Measurements from ENCODE around the gene PELI3. TPM values are rescaled to one million over a fixed set of nuclear protein-coding genes. Genes with fewer than 3 reads are reported as not detected.

The PELI3 gene, protein sequence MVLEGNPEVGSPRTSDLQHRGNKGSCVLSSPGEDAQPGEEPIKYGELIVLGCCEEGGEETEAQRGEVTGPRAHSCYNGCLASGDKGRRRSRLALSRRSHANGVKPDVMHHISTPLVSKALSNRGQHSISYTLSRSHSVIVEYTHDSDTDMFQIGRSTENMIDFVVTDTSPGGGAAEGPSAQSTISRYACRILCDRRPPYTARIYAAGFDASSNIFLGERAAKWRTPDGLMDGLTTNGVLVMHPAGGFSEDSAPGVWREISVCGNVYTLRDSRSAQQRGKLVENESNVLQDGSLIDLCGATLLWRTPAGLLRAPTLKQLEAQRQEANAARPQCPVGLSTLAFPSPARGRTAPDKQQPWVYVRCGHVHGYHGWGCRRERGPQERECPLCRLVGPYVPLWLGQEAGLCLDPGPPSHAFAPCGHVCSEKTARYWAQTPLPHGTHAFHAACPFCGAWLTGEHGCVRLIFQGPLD
- total RNA-seq: 15.6 and 17.0 TPM in 2 replicates
- total RNA-seq (2013): 7.1 TPM
- 2.9 and 3.2 TPM in 2 replicates for polyA plus RNA-seq
- 8.6 and 14.3 TPM in 2 replicates for polyA minus RNA-seq

DNA sequence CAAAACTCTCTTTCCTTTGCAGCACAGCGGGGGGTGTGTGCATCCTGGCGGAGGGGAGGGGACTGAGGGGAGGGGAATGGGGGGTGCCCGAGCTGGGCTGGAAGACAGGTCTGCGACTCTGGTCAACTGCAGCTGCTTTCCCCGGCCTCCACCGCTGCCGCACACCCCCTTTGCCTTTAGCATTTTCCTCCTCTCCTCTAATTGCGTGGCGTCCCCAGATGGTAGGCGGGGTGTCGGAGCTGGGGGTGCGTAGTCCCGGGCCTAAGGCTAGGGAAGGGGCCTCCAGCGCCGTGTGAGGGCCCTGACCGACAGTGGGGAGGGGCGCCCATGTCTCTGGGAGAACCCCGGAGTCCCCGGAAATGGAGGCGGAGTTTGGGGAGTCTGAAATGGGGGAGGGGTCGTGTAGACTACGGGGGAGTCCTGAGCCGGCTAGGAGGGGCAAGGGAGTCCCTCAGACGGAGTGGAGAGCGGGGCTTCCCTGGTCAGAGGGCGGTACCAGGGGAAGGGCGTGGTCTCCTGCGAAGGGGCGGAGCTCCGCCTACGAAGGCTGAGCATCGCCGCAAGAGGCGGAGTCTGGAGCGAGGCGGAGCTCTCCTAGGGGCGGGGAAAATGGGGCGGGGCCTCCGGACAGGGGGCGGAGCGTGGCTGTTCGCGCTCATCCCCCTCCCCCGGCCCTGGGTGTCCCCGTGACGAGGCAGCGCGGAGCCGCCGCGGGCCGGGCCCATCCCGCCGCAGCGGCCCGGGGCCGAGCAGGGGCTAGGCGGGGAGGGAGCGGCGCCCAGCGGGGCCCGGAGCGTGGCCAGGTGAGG lies at the start of gene PELI3:
PELI3 (plus strand) TSS at position 681 of the 809 bp plus-strand sequence. CDS start 1,224 bp downstream, outside the sequence.
- ATAC-seq (ENCODE audit: low read depth) (peak; percentile 92), DNase-seq (peak; percentile 97)
- H3K27ac ChIP-seq (ENCODE audit: low read length in 2 of 2): peak within 1 kb of the TSS; percentile 81 to 84
- H3K36me3 ChIP-seq (replicated peaks in 1 of 2; ENCODE audit: control extremely low read depth in 1 of 2, control insufficient read depth in 1 of 2, extremely low read depth in 1 of 2, insufficient read depth in 2 of 2, low read length in 1 of 2): no peaks in the 10 kb centered on the region
- POLR2A ChIA-PET: interaction anchor here (0.5 to 2.6 kb wide), 14 partner anchors 8 to 1285 kb away, joined by 3 to 18 read pairs (median 4); partner anchors contain the start of genes BBS1, DPF2, DPP3 and MRPL11
- under 1% methylated on average over 56 of the region's 63 CpGs for WGBS (ENCODE audit: insufficient coverage)
- peak within 1 kb of the TSS; percentile 19 to 82 (median 71) for H3K4me3 ChIP-seq (ENCODE audit: control extremely low read depth in 1 of 5, extremely low read depth in 1 of 5, insufficient read depth in 1 of 5, low read depth in 2 of 5, low read length in 4 of 5)
- no peaks in the 10 kb centered on the region for H3K27me3 ChIP-seq (replicated peaks in 1 of 4; ENCODE audit: control extremely low read depth in 1 of 4, control insufficient read depth in 3 of 4, insufficient read depth in 4 of 4, low read length in 3 of 4)
- no peak for TF ChIP-seq EZH2 (IDR thresholded peaks at IDR 0.05; ENCODE audit: borderline replicate concordance, insufficient read depth, low read depth, low read length, poor library complexity, severe bottlenecking)
- TF ChIP-seq, protein P1, sequence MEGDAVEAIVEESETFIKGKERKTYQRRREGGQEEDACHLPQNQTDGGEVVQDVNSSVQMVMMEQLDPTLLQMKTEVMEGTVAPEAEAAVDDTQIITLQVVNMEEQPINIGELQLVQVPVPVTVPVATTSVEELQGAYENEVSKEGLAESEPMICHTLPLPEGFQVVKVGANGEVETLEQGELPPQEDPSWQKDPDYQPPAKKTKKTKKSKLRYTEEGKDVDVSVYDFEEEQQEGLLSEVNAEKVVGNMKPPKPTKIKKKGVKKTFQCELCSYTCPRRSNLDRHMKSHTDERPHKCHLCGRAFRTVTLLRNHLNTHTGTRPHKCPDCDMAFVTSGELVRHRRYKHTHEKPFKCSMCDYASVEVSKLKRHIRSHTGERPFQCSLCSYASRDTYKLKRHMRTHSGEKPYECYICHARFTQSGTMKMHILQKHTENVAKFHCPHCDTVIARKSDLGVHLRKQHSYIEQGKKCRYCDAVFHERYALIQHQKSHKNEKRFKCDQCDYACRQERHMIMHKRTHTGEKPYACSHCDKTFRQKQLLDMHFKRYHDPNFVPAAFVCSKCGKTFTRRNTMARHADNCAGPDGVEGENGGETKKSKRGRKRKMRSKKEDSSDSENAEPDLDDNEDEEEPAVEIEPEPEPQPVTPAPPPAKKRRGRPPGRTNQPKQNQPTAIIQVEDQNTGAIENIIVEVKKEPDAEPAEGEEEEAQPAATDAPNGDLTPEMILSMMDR (IDR thresholded peaks at IDR 0.05): no peak
- Mint-ChIP-seq H3K27me3 (no peaks in the 10 kb centered on the region), H3K4me3 (peak within 1 kb of the TSS; percentile 95), H3K27ac (peak within 1 kb of the TSS; percentile 89), H3K4me1 (peaks cover 35% of the 10 kb centered on the region), H3K9me3 (ENCODE audit: insufficient read depth) (peaks cover 3% of the 10 kb centered on the region)
- no peaks in the 10 kb centered on the region for H3K9me3 ChIP-seq (ENCODE audit: control extremely low read depth in 1 of 3, control insufficient read depth in 2 of 3, insufficient read depth in 1 of 3, low read length in 2 of 3)
- H2AFZ ChIP-seq (ENCODE audit: insufficient read depth, low read depth, low read length, poor library complexity, severe bottlenecking): peak within 1 kb of the TSS; percentile 80
- H3K9ac ChIP-seq (ENCODE audit: low read length): peak within 1 kb of the TSS; percentile 73
- H4K20me1 ChIP-seq (ENCODE audit: control insufficient read depth, insufficient read depth, low read length, poor library complexity, severe bottlenecking): no peaks in the 10 kb centered on the region
- H3K4me2 ChIP-seq (replicated peaks; ENCODE audit: low read depth, low read length, poor library complexity, severe bottlenecking): peak within 1 kb of the TSS; percentile 86
- CTCF ChIA-PET: interaction anchor here (0.6 to 5.8 kb wide), 7 partner anchors 13 to 401 kb away, joined by 4 to 41 read pairs (median 4); partner anchors contain the start of genes B4GAT1, DPP3 and MRPL11
- H3K4me1 ChIP-seq (ENCODE audit: control insufficient read depth in 2 of 2, insufficient read depth in 2 of 2, low read length in 2 of 2): peaks cover 35 to 40% of the 10 kb centered on the region in 2 donors
- intact Hi-C loops (cut with micrococcal nuclease): loop anchor here (1.0 to 5.0 kb wide), 8 partner anchors 14 to 278 kb away; partner anchors contain the start of genes ACTN3, BBS1, DPP3 and RBM4B
- H3K79me2 ChIP-seq (ENCODE audit: control insufficient read depth, insufficient read depth, low read length): peaks cover 4% of the 10 kb centered on the region
